Measurements from ENCODE around the gene RCSD1.

Gene RCSD1

DNA sequence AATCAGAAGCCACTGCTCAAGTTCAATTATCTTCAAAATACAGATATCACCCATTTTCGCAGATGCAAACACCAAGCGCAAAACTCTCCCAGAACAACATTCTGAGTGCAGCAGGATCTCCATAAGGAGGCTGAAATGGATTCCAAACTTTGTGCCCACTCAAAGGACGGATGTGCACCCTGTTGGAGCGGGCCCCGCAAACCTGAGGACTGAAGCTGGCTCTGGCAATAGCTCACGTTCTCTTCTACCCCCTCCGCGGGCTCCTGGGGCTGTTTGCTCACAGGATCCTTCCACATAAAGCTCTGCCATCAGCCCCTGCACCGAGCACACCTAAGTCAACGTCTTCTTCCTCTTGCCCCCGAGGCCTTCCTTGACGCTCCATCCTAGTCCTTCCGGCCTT, 11.7 kb upstream of the RCSD1 start:
- DNase-seq (ENCODE audit: low read depth) = no peak

DNA sequence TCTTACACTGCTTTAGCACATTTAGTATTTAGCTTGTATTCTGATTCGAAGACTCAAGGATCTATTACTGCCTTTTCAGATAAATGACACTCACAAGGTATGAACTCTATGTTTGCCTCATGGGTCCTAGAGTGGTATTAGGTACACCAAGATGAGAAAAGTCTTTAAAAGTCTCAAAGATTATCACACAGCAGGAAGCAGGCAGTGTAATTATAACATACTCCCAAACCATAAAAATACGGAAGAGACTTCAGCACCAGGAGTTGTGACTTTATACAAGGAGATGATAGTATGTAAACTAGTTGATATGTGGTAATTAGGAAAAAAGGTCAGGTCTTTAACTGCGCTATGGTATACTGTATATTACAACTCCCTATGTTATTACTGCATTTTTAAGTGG, 11.2 kb upstream of the RCSD1 start:
- DNase-seq (ENCODE audit: low read depth) = no peak

DNA sequence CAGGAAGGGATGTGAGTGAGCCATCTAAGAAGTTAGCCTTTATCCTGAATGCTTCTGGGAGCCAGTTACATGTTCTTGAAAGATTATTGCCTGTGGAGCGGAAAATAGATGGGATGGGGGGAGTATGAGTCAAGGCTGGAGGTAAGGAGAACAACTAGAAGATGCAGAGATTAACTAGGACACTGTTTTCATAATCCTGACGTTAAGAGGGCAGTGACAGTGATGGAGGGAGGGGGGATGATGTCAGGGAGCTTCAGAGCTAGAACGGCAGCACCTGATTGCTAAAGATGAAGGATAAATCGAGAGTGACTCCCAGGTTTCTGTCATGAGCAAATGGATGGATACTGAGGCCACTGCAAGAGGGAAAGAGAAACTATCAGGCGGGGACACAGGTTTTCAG, 10.0 kb upstream of the RCSD1 start:
- DNase-seq (ENCODE audit: low read depth) = peak; percentile 18

DNA sequence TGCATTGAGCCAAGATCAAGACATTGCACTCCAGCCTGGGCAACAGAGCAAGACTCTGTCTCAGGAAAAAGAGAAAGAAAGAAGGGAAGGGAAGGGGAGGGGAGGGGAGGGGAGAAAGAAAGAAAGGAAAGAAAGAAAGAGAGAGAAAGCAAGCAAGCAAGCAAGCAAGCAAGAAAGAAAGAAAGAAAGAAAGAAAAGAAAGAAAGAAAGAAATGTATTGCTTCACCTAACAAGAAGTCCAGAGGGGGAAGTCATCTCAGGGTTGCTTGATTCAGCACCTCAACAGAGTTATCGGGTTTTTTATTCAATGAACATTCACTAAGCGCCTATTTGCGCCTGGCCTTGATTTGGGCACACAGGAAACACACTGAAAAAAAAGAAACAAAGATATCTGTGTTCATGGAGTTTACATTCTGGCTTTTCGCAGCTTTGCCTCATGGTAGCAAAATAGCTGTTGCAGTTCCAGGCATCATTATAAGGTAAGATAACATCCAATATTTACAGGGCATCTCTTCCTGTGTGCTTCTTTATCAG, 8.2 kb upstream of the RCSD1 start:
- no peak for DNase-seq (ENCODE audit: low read depth)

DNA sequence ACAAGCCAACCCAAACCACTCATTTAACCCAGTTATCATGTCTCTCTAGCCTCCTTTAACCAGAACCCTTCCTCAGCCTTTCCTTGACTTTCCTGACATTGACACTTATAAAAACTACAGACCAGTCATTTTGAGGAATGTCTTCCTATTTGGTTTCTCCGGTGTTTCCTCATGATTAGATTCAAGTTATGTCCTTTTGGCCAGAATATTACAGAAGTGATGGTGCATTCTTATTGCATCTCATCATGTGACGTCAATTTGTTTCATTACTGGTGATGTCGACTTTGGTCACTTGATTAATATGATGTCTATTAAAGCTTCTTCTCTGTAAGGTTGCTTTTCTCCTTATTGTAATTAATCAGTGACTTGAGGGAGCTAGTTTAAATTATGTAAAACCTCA, 6.1 kb upstream of the RCSD1 start:
- no peak for DNase-seq (ENCODE audit: low read depth)

DNA sequence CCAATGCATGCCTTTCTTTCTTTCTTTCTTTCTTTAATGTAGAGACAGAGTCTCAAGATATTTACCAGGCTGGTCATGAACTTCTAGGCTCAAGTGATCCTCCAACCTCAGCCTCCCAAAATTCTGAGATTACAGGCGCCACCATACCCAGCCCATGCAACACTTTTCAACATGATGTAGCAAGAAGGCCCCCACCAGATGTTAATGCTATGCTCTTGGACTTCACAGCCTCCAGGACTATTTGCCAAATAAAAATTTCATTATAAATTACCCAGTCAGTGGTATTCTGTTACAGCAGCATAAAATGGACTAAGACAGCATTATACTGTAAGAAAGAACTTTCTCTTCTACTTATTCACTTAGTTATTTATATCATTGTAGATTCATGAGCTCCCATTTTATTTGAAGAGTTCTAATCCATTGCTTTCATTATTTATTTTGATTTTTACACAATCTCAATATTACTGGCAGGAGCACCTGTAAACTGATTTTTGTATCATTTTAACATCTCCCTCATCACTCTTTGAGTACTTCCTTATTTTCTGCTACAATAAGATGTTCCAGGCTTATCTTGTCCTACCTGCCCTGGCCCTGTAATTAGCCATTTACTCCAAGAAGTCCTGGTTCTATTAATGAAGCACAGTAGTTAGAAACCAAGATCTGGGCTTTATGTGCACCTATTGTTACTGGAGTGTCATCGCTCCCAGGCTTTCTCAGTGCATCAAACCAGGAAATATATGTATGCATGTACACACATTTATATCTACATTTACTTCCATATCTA, 4.8 kb upstream of the RCSD1 start:
- no peak for DNase-seq (ENCODE audit: low read depth)

DNA sequence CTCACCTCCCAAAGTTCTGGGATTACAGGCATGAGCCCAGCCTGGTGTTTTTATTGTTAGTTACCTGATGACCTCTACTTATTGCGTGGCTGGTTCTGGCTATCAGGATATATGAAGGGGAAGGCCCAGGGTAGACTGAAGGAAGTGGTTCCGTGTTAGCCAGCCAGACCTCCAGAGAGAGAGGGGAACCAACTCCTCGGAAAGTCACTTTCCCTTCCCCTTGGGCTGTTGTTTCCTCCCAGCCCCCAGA, 2.5 kb upstream of the RCSD1 start:
- no peak for DNase-seq (ENCODE audit: low read depth)

DNA sequence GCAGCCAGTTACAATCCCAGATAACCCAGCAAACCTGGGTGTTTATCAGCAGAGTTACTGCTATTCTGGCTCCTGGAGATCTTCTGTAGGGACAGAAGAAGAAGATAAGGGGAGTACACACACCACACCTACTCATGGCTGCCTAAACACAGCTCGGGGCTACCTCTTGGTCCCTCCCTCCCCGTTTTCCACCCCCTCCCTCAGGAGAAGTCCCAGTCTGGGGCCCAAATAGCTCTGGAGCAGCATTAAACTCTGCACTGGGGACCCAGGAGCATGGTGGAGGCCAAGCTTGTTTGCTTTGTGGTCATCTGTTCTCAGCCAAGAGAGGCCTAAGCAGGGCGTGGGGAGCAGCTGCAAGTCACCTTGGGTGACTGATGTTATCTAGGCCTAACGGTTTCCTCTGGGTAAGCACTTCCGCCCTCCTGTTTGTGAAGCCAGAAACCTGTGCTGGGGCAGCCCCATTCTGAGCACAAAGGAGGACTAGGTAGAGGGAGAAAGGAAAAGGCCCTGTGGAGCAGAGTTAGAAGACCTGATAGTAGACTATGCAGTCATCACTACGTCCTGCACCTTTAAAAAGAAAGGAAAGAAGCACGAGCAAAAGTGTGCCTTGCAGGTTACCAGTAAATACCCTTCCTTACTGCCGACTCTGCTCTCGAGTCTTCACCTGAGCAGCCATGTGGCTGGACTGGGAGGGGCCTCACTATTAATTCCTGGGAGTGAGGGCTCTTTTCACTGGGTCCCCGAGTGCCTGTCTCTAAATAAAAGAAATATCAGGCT, 2.0 kb upstream of the RCSD1 start:
- no peak for DNase-seq (ENCODE audit: low read depth)

DNA sequence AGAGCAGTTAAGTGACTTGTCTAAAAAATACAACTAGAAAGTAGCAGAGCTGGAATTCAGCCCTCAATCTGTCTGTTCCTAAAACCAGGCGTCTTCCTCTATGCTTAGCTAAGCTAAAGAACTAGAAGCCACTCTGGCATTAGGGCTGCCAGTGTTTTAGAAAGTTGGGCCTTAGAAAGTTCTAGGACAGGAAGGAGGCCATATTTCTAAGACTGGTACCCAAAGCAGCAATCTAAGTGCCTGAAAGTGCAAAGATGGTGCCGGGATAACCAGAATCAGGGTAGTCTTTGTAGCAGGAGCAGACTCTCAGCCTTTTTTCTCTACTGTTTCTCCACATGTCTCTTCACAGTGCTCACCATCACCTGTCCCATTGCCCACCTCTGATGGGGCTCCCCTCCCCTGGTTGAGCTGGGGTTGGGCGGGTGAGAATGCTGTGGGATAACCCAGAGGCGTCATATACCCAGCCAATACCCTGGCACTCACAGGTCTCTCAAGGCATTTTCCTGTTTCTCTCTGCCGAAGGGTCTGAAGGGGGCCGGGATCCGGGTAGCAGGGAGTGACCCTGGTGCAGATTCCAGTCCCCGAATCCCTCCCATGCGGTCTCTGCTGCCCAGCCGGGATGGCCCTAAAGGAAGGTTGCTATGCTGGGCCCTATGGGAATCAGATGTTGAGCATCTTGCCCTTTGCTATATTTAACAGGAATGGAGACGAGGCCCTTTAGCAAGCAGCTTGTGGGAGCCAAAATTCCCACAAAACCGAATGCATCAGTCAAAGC, 1.1 kb upstream of the RCSD1 start:
- DNase-seq (ENCODE audit: low read depth) = no peak

DNA sequence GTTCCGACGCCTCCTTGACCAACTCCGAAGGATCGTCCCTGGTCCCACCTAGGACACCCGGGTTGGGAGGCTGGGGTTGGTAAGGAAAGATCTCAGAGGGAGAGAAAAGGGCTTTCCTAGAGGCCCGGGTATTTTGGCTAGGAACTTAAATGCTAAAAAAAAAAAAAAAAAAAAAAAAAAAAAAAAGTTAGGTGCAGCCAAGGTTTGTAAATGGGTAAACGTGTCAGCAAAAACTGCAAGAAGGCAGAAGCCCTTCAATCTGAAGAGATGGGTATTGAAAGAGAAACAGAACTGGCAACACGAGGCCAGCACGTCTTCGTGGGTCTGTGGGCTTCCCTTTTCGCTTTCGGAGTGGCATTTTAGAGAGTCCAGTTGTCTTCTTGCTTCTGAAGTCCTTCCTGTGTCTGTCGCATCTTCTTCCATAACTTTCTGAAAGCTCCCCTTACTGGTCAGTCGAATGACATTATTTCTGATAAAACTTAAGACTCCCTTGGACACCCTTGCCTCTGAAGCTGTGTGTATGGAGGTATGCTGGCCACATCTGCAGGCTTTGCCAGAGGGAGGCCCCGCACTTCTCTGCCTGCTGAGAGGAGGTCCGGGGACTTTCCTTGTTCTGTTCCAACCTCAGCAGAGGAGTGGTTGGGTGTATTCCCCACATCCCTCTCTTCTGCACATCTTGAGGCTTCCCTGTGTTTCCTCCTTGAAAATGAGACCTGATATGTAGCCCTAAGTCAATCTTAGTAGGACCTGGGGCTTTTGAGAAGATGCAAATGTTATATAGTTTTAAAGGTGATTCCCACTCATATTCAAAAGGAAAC, 745 bp downstream of the RCSD1 start:
- DNase-seq (ENCODE audit: low read depth) = no peak

DNA sequence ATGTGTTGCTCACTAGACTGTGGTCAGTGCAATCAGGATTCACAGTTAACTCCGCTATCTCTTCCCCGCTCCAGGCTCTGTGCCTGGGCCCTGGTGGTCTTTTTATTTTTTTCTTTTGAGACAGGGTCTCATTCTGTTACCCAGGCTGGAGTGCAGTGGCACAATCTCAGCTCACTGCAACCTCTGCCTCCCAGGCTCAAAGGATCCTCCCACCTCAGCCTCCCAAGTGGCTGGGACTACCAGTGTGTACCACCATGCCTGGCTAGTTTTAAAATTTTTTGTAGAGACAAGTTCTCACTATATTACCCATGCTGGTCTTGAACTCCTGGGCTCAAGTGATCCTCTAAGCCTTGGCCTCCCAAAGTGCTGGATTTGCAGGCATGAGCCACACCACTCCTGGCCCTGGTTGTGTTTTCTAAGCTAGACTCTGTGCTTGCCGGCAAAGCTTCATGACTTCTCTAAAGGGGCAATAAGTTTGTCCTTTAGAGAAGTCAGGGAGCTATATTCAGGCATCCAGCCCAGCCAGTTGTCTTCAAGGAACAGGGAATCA, 1.4 kb downstream of the RCSD1 start:
- DNase-seq (ENCODE audit: low read depth) = no peak

DNA sequence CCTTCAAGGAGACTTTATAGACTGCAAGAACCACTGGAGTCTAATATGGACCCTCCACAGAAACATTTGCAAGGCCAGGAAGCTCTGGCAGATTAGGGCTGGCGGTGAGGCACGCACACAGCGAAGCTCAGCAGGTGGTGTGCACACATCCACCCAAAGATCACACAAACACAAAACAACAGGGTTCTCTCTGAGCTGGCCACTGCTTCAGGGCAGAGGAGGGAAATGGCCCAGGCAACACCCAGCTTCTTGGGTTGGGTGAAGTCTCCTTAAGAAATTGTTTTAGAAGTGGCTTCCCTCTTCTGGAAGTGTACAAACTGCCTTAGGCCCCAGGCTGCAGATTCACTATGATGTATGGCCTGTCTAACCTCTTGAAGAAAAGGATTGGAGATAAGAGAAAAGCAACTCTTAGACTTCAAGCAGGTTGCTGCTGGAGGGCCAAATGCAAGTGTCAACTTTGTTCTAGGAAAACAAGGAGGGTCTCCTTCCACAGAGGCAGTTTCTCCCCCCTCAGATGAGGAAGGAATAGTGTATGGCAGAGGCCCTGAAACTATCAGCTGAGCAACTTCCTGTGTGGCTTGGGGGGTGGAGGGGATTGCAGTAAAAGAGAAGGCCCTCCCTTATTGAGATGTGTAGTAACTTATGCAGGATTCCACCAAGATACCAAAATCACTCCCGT, 2.0 kb downstream of the RCSD1 start:
- no peak for DNase-seq (ENCODE audit: low read depth)

DNA sequence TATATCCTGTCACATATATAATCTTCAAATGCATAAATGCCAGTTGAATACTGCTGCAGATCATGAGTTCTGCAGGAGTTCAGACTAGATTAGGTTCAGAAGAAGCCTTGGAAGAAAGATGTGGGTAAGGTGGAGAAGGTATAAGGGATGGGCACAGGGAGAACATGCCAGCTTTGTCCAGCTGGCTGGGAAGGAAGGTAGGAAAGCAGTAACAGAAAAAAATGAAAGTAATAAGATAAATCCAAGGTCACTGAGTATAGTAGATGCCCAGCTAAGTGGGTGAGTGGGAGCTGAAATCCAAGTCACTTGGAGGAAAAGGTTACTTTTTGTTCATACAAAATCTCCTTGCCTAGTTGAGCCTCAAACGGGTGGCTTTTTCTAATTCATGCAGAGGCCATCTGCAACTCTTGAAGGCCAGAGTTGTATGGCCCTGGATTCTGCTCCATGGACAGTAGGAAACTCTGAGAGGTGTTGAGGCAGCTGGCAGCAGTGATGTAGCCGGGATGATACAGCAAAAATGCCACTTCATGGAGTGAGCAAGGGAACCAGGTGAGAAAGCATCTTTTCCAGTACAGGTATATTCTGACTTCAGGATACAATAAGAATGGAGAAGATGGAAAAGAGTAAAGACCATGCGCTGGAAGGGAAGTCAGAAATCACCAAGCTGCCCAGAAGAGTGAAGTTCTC, 3.4 kb downstream of the RCSD1 start:
- DNase-seq (ENCODE audit: low read depth) = no peak

DNA sequence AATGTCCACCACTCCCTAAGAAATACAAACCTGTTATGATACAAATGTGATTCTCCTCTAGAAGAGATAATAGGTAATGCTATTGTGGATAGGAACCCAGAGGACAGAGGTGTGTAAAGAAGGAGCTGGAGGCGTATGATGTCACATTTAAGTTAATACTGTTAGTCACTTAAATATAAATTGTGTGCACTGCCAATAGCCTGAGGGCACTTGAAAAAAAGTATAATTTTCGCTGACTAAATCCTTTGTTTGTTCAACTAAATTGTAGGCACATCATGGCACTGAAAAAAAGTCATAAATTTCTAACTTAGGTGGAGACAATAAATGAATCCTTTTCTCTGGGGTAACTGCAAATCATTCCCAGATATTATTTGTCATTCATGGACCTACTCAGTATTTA, 4.4 kb downstream of the RCSD1 start:
- DNase-seq (ENCODE audit: low read depth) = no peak

DNA sequence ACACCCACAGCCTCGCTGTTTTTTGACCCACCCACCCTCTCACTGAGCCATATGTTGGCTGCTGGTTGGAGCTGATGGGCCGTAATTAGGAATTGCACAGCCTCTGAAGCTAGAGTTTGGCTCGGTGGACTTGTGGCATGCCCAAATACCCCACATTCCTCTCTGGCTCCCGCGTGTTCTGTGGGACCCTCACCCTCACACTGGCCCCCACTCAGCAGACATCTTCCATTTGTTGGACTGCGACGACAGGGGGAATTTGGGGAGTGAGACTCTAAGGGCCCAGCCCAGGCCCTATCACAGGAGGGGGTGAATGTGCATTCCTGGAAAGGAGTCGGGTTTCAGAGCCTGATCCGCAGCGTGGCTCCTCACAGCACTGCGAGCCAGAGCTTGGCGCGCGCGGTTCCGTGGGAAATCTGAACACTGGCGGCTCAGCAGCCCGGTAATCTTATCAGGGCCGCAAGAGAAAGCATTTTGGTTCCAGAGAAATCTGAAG, 5.2 kb downstream of the RCSD1 start:
- peak; percentile 48 for DNase-seq (ENCODE audit: low read depth)

DNA sequence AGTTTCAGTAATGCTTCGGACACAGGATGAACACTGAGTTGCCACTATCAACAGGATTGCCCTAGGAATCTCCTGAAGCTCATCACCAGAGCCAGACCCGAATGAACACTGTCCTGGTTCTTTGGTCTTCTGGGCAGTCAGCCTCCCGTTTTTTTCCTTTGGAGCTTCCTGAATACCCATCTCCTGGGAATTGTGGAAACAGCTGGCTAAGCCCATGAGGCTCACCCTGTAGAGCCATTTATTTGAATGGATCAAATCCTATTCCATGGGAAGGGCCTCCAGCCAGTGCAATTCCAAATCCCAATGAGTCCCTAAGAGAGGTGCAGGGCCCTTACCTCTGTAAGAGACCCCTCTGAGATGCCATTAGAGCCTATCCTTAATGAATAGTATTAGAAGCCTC, 5.9 kb downstream of the RCSD1 start:
- DNase-seq (ENCODE audit: low read depth) = no peak

DNA sequence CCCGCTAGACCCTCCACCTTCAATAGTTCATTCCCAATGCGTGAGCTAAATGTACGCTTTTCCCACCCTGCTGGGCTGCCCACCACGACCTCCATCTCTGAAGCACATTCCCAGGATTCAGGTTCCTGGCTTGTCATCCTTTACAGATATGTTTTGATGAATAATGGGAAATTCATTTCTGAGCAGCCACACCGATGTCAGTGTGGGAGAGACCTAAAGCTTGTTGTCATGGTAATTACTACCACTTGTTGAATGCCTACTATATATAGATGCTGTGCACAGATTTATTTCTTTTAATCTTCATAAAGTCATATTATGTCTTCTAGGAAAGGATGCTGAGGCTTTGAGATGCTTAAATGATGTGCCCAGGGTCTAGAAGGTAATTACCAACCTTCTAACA, 8.0 kb downstream of the RCSD1 start:
- DNase-seq (ENCODE audit: low read depth) = no peak

DNA sequence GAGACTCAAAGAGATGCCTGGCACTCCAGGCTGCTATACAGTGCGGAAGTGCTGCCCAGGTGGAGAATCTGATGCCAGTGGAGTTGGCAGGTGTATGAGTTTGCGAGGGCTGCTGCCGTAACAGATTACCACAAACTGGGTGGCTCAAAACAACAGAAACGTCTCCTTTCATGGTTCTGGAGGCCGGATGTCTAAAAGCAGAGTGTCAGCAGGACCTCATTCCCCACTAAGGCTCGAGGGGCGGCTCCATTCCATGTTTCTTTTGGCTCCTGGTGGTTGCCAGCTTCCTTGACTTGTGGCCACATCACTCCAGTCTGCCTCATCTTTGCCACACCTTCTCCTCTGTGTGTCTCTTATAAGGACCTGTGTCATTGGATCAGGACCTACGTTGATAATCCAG, 10.0 kb downstream of the RCSD1 start:
- no peak for DNase-seq (ENCODE audit: low read depth)

DNA sequence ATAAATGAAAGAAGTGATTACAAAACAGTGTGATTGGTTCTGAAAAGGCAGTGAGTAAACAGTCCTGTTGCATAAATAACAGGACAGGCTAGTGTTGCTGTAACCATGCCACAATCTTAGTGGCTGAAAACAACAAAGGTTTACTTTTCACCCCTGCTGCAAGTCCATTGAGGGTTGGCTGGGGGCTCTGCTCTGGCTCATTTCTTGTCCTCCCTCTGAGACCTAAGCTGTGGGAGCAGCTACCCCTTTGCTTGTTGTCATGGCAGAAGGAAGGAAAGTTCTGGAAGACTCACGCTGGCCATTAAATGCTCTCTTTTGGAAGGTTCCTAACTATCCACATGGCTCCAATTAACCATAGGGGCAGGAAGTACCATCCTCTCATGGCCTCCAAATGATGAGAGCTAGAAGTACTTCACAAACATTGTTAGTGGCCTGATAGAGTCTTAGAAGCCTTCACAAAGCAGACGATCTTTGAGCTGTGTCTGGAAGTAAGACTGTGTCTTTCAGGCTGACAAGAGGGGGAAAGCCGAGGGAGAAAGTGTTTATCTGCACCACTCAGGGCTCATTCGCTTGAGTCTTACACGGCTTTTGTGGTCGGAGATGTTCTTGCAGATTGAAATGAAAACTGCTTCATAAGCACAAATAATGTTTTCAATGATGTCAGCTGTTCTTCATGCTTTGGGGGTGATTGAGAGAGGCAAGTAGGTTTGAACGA, 11.9 kb downstream of the RCSD1 start:
- DNase-seq (ENCODE audit: low read depth) = no peak

DNA sequence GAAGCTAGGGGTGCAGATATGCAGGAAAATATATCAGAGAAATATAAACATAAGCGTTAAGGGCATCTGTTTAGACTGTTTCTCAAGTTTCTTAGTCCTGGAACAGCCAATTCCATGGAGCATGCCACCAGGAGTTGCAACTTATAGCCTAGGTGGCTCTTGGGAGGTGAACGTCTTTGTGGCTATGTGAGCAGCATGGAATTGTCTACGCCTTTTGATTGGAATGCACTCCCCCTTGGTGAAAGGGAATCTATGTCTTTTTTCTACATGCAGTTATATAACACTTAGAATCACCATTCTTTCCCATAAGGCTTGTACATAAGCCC, 12.4 kb downstream of the RCSD1 start:
- DNase-seq (ENCODE audit: low read depth) = no peak

All from amniotic epithelial cell (primary cell).